HG02610 (cell line): ENCODE measurements around the gene ACVR1C.

Source experiments
- ATAC-seq: cut with Tn5 transposase; IDR thresholded peaks from one replicate; pipeline ENCODE4 v1.9.1; 2021; ENCODE audit warnings: mild to moderate bottlenecking, moderate library complexity; ENCODE audit not compliant: unreplicated experiment

Gene ACVR1C

DNA sequence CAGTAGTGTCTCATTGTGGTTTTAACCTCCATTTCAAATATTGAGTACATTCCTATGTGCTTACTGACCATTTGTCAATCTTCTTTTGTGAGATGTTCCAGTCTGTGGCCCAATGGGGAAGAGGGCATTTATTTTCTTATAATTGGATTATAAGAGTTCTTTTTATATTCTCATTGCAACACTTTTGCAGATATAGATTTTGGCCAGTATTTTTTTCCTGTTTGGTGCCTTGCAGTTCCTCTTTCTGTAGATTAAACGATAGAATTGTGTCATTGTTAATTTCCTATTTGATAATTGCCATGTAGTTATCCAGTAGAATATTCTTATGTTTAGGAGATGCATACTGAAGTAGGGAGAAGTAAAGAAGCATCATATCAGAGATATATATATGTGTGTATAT, 128.3 kb downstream of the ACVR1C start:
- ATAC-seq: no peak

- ATAC-seq: no peak
These were observed 130.2 kb downstream of the ACVR1C start for GRCh38 chr2:157498483-157498882.

- peak; percentile 87 for ATAC-seq
These were observed 130.9 kb downstream of the ACVR1C start for GRCh38 chr2:157497638-157498314.

DNA sequence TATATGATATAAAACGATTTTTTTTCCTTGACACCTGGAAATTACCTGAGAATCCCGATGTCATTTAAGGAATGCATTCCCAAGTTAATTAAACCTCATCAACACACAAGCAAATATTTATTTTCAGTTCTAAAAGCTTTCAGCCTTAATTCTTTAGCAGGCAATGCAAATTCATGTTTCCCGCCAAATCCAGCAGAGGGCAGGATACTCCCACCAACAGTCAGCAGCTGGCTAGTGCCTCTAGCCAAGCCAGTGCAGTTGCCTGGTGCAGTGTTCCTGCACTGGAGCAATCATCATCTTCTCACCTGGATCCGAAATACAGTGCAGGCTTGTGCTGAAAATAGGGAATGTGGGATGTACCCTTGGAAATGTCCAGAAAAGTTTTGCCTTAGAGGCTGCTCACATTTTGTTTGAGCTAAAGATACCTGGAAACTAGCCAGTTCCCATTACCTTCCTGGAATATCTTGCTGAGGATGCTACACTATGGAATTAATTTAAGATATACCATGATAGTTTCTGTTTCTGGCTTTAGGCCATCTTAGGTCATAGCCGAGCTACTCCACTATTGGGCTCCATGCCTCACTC, 136.4 kb downstream of the ACVR1C start:
- ATAC-seq: peak; percentile 86

- no peak for ATAC-seq
These were observed 138.7 kb downstream of the ACVR1C start for GRCh38 chr2:157489983-157490382.

DNA sequence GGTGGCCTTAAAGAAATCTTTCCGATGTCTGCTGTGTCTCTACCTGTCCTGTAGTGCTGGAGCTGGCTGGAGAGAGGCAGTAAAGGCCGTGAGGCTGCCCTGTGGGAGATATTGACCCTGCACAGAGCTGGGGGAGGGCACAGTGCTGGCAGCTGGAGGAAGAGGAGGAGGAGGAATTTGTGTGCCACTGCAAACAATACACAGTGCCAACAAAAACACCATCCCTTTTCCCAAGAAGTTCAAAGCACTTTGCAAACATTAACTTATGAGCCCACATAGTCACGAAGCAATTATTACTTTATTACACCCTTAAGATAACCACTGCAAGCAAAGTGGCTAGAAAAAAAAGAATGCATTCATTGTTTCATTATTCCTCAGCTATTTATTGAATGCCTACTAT, 139.8 kb downstream of the ACVR1C start:
- ATAC-seq: no peak

DNA sequence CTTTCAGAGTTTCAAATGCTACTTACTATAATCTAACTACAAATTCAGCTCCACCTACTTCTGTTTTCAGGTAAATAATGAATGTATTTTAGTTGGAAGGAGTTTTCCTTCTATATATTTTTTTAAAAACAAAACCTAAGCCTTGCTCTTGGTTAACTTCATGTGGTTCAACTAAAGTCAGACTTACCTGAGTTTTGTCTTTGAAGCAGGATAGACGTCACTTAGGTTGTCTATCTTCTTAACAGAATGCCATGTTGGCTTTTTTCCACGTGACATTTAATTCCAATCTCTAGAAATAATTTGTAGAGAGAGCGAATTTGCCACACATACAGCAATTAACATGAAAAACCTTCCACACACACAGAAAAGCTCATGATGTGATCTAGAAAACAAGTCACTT, 140.9 kb downstream of the ACVR1C start:
- ATAC-seq: no peak

GRCh38 chr2:157487271-157487610, 141.4 kb downstream of the ACVR1C start:
- no peak for ATAC-seq

- no peak for ATAC-seq
These were observed 141.9 kb downstream of the ACVR1C start for GRCh38 chr2:157486596-157487270.

DNA sequence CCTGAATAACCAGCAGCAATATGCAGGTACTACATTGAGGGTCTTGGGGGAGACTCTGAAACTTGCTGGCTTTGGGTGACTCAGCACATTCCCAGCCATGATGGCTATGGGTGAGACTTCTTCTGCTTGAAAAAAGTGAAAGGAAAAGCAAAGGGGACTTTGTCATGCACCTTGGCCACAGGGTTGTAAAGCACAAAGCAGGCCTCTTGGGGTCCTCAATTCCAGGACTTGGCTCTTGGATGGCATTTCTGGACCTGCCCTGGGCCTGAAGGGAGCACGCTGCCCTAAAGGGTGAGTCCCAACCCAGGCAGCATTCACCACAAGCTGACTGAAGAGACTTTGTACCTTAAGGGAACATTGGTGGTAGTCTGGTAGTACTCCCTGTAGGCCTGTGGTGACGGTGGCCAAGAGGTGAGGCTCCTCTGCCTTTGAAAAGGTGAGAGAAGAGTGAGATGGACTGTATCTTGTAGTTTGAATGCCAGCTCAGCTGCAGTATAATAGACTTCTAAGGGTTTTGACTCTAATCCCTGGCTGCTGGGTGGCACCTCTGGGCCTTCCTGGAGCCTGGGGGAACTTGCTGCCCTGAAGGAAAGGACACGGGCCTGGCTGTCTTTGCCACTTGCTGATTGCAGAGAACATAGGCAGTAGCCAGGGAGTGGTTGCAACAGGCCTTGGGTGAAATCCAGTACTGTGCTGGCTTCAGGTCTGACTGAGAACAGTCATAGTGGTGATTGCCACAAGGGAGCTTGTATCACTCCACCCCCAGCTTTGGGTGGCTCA, 148.3 kb downstream of the ACVR1C start:
- peak; percentile 91 for ATAC-seq

GRCh38 chr2:157479081-157480027, 149.3 kb downstream of the ACVR1C start:
- peak; percentile 46 for ATAC-seq

DNA sequence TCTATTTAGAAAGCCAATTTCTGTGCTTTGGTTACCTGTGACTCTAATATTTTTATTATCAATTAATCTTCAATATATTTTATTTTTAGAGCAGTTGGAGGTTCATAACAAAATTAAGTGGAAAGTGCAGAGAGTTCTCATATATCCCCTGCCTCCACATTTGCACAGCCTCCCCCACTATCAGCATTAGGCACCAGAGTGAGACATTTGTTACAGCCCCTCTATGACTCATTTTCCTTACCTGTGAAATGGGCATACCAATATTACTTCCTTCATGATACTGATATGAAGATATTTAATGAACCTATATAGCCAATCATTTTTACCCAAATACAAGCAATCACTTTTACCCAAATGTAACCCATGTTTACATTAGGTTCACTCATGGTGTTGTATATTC, 150.7 kb downstream of the ACVR1C start:
- no peak for ATAC-seq

- no peak for ATAC-seq
These were observed 151.5 kb downstream of the ACVR1C start for GRCh38 chr2:157476953-157477709.
